MG63 (cell line): ENCODE data around the gene PNO1. TPM values are rescaled to one million over a fixed set of nuclear protein-coding genes. Genes with fewer than 3 reads are reported as not detected.
"Not testable (repeated sequence)": the region's sequence is repeated elsewhere in the genome, so short reads cannot be mapped to it uniquely, and the experiment has no call there.

Experiments
- DNase-seq: peaks from one replicate; pipeline ENCODE4 v3.0.0-alpha.2; 2020
- H3K27me3 ChIP-seq: fragments of 250-450 bp; sonication (Bioruptor Pico); 2 replicates; pipeline ENCODE4 v1.5.1; 2020; ENCODE audit warnings: mild to moderate bottlenecking, moderate library complexity
- H3K36me3 ChIP-seq: fragments of 250-450 bp; sonication (Bioruptor Pico); 2 replicates; pipeline ENCODE4 v1.5.1; 2020; ENCODE audit warnings: mild to moderate bottlenecking, moderate library complexity
- H3K4me3 ChIP-seq: fragments of 250-450 bp; sonication (Bioruptor Pico); 2 replicates; pipeline ENCODE4 v1.5.1; 2020; ENCODE audit warnings: mild to moderate bottlenecking, moderate library complexity
- H3K9me3 ChIP-seq: fragments of 250-450 bp; sonication (Bioruptor Pico); 2 replicates; pipeline ENCODE4 v1.5.1; 2020; ENCODE audit warnings: mild to moderate bottlenecking, moderate library complexity
- total RNA-seq: library from RNA; depleted of rRNA; stranded (reverse); fragments of >200 nt; shearing (Covaris generic); gene quantifications from 2 replicates; pipeline ENCODE4 v1.2.3, GENCODE V29; 2014; ENCODE audit warnings: low replicate concordance; rRNA removed

Gene PNO1
- total RNA-seq, result 34.0 and 38.3 TPM in 2 replicates

DNA sequence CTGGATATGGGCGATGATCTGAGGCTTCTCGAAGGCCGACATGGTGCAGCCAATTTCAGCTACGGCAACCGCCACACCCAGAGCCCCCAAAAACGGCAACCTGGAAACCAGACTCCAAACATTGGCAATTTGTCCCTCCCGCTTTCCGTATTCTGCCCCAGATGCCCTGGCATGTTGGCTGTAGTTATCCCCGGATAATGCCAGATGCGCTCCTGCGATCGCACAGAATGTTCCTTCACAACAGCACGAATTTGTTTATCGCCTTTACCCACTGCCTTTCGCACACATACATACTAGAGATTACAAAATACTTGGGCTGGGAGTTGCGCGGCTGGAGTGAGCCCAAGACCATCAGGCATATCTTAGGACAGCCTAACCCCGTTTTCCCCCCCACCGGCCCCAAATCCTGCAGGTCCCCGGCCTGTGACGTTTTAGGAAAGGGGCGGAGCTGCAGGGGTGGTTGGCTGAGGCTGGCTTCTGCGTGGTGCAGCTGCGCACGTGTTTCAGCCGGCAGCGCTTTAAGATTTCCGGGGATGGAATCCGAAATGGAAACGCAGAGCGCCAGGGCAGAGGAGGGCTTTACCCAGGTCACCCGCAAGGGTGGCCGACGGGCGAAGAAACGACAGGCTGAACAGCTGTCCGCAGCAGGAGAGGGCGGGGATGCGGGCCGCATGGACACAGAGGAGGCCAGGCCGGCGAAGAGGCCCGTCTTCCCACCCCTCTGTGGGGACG is at the start of gene PNO1:
Gene PNO1, plus strand, starts transcription at position 487 of the 732 bp plus-strand sequence. Its CDS starts 47 bp downstream, at position 534.
- DNase-seq, result peak; percentile 94
- H3K27me3 ChIP-seq, result no peaks in the 10 kb centered on the region
- peak within 1 kb of the TSS; percentile 71 for H3K4me3 ChIP-seq
- H3K36me3 ChIP-seq, result peaks cover 35% of the 10 kb centered on the region
- H3K9me3 ChIP-seq, result no peaks in the 10 kb centered on the region

DNA sequence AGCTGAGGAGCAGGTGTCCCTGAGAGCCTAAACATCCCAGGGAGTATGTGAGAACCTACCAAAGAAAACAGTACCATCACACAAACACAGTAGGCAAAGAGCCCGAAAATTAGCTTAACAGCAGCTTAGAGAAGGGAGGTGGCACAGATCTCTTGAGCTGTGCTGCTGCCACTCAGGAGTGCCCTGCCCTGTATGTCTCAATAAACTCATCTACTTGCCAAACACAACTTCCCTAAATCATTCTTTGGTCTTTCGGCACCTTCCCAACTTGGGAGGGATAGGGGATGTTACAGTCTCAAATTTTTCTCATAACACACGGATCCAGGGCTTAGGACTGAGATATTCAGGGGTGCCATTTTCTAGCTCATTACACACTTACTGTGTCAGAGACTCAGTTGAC is 49.6 kb upstream of the PNO1 start:
- no peak overlapping the region for H3K4me3 ChIP-seq
- no peaks in the 10 kb centered on the region for H3K27me3 ChIP-seq
- DNase-seq, result no peak
- no peaks in the 10 kb centered on the region for H3K36me3 ChIP-seq
- peaks cover 6% of the 10 kb centered on the region for H3K9me3 ChIP-seq

DNA sequence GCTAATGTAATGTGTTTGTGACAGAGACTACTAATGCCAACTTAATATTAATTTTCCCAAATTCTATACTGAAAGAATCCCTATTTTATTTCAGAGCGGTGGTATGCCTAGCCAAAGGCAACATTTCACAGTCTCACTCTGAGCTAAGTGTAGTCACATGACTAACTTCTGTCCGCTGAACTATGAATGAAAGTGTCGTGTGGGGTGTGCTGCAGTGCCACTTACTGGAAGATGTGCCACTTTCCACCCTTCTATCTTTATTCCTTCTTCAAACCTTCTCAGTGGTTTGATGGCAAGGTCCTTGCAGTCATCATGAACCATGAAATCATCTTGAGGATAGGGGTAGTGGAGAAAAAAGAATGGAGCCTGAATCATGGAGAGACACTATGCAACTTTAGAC is 47.6 kb upstream of the PNO1 start:
- Histone ChIP-seq H3K4me3 (no peak overlapping the region), H3K27me3 (no peaks in the 10 kb centered on the region), H3K36me3 (no peaks in the 10 kb centered on the region), H3K9me3 (peaks cover 6% of the 10 kb centered on the region)
- no peak for DNase-seq

DNA sequence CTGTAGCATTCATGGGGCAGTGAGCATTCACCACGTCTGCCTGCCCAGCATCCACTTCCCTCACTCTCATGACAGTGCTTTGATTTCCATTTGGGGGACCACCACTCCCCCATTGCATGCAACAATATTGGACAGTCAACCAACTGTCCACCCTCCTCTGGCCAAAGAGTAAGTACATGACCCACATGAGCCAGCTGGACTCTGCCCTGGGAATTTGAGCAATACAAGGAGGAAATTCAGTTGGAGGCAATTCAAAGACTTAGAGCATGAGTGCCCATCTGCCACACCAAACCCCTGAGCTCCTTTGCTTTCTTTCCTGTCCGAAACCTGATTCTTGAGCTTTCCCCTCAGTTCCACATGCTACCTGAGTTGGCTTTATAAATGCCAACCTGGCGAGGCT is 41.7 kb upstream of the PNO1 start:
- Histone ChIP-seq H3K27me3 (no peaks in the 10 kb centered on the region), H3K9me3 (no peaks in the 10 kb centered on the region), H3K4me3 (no peak overlapping the region), H3K36me3 (no peaks in the 10 kb centered on the region)
- DNase-seq, result no peak

DNA sequence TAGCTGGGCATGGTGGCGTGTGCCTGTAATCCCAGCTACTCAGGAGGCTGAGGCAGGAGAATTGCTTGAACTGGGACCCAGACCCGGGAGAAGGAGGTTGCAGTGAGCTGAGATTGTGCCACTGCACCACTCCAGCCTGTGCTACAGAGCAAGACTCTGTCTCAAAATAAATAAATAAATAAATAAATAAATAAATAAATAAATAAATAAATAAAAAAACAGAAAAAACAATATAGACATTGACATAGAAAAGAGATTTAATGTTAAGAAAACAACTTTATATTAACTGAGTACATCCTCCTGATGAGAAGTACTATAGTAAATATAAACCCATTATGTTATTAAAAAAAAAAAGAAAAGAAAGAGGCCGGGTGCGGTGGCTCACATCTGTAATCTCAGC is 39.8 kb upstream of the PNO1 start:
- not testable (repeated sequence) for H3K4me3 ChIP-seq, H3K27me3 ChIP-seq, DNase-seq, H3K36me3 ChIP-seq, H3K9me3 ChIP-seq

DNA sequence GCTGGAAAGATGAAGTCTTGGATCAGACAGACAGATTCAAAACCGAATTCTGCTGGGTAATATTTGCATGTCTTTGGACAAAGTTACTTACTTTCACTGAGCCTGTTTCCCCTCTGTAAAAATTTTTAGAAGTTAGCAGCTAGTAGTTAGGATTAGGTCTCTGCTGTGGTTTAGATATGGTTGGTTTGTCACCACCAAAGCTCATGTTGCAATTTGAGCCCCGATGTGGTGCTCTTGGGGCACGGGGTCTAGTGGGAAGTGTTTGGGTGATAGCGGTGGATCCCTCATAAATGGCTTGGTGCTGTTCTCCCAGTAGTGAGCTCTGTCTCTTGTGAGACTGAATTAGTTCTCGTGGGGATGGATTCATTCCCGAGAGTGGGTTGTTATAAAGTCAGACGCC is 38.9 kb upstream of the PNO1 start:
- DNase-seq, result no peak
- Histone ChIP-seq H3K4me3 (no peak overlapping the region), H3K9me3 (no peaks in the 10 kb centered on the region), H3K36me3 (no peaks in the 10 kb centered on the region), H3K27me3 (no peaks in the 10 kb centered on the region)

DNA sequence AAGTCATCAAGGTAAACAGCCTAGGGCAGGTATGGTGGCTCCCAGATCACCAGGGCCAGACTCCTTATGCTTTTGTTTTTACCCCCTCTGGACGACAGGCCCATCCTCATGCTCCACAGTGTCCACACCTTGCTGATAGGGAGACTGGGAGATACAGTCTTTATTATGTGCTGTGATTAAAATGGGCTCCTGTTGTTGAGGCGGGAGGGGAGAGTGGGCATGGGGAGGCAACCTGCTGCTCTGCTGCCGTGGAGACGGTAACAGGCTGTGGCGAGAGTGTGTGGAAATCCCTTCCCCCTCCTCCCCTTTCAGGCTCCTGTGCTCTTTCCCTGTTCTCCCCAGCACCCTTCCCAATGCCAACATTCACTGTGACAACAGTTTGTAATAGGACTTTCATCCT is 38.2 kb upstream of the PNO1 start:
- Histone ChIP-seq H3K4me3 (no peak overlapping the region), H3K27me3 (no peaks in the 10 kb centered on the region), H3K9me3 (no peaks in the 10 kb centered on the region), H3K36me3 (no peaks in the 10 kb centered on the region)
- DNase-seq, result no peak

DNA sequence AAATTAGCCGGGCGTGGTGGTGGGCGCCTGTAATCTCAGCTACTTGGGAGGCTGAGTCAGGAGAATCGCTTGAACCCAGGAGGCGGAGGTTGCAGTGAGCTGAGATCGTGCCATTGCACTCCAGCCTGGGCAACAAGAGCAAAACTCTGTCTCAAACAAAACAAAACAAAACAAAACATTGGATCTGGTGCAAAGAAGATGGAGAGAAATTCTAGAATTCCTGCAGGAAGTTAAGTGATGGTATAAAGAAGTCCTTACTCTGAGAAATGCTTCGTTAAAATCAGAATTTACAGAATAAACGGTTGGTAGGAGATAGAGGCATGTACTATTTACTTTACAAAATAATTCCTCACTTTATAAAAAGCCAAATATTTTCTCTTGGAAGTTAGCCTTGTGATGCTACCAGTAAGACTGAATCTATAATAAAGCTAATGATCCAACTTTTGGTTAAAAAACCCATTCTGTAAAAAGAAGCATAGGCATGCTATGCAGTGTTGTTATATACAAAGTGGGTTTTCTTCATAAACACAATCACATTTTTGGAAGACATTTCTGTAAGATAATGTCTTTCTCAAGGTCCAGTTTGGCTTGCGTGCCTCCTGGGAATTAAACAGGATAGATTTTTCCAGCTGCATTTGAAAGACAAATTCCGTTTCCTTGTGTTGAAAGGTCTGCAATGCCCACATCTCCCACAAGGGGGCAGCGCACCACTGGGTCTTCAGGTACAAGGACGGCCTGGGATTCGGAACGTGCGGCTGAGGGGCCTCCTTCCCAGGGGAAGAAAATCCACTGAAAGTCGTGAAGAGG is 35.6 kb upstream of the PNO1 start:
- DNase-seq, result peak; percentile 71
- no peaks in the 10 kb centered on the region for H3K9me3 ChIP-seq
- H3K36me3 ChIP-seq, result no peaks in the 10 kb centered on the region
- no peaks in the 10 kb centered on the region for H3K27me3 ChIP-seq
- no peak overlapping the region for H3K4me3 ChIP-seq

DNA sequence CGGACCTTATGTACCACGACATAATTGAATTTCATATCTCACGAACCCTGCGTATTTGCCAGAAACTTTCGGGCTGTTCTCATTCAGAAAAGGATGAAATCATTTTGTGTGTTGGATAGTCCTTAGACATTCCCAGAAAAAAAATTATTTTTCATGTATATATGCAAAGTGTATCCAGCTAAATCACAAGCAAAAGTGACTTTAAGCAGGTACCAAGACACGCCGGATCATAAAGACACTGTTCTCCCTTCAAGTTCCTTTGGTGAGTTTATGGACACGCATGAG is 35.1 kb upstream of the PNO1 start:
- Histone ChIP-seq H3K36me3 (no peaks in the 10 kb centered on the region), H3K4me3 (no peak overlapping the region)
- DNase-seq, result no peak

DNA sequence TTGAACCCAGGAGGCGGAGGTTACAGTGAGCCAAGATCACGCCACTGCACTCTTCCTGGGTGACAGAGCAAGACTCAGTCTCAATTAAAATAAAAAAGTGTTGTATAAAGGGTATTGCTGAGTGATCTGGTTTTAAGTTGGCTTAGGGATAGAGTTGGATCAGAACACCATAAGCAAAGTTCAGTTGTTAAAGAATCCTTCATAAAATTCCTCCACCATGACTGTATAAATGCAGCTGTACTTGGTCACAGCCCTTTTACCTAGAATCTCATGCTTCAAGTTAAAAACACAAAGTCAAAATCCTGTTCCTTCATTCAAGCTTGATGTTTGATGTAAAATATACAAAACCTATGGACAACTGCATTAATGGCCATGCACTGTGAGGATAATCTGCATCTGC is 33.4 kb upstream of the PNO1 start:
- no peak overlapping the region for H3K4me3 ChIP-seq
- no peak for DNase-seq
- H3K9me3 ChIP-seq, result no peaks in the 10 kb centered on the region
- no peaks in the 10 kb centered on the region for H3K27me3 ChIP-seq
- no peaks in the 10 kb centered on the region for H3K36me3 ChIP-seq

More for the DNA sequence above, 35.1 kb upstream of the PNO1 start:
- H3K27me3 ChIP-seq, result no peaks in the 10 kb centered on the region
- H3K9me3 ChIP-seq, result no peaks in the 10 kb centered on the region

DNA sequence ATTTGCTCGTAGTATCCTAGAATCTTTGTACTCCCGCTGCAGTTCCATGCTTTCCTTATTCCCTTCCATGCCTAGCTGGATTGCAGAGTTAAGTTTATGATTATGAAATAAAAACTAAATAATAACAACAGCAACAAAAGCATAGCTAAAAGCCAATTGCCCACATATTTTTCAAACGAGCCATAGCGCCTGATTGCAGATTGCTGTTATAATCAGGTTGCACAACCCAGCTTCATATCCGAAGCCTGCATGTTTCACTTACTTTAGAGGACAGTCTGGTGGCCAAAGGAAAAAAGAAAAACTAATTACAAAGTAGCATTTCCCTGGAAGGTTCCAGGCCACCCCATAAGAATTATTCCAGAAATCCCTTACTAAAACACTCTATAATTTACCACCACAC is 31.9 kb upstream of the PNO1 start:
- no peaks in the 10 kb centered on the region for H3K36me3 ChIP-seq
- no peaks in the 10 kb centered on the region for H3K9me3 ChIP-seq
- H3K4me3 ChIP-seq, result no peak overlapping the region
- no peaks in the 10 kb centered on the region for H3K27me3 ChIP-seq
- DNase-seq, result no peak

DNA sequence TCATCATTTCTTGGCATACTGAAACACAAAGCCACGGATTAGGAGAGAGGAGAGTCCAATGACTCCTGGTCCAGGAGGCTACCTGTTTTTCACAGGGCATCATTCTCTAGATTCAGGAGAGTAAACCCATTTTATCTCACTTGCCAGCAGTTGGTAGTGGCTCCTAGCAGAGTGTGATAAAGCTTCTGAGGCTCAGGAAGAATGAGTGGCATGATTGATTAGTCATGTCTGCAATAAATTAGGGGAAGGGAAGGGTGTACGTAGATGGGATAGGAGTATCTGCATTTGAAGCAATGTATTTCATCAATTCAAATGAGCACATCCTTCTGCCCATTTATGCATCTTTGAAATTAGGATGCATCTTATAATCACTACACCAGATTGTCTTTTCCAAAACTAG is 31.1 kb upstream of the PNO1 start:
- H3K36me3 ChIP-seq, result no peaks in the 10 kb centered on the region
- DNase-seq, result no peak
- H3K9me3 ChIP-seq, result no peaks in the 10 kb centered on the region
- no peak overlapping the region for H3K4me3 ChIP-seq
- no peaks in the 10 kb centered on the region for H3K27me3 ChIP-seq

DNA sequence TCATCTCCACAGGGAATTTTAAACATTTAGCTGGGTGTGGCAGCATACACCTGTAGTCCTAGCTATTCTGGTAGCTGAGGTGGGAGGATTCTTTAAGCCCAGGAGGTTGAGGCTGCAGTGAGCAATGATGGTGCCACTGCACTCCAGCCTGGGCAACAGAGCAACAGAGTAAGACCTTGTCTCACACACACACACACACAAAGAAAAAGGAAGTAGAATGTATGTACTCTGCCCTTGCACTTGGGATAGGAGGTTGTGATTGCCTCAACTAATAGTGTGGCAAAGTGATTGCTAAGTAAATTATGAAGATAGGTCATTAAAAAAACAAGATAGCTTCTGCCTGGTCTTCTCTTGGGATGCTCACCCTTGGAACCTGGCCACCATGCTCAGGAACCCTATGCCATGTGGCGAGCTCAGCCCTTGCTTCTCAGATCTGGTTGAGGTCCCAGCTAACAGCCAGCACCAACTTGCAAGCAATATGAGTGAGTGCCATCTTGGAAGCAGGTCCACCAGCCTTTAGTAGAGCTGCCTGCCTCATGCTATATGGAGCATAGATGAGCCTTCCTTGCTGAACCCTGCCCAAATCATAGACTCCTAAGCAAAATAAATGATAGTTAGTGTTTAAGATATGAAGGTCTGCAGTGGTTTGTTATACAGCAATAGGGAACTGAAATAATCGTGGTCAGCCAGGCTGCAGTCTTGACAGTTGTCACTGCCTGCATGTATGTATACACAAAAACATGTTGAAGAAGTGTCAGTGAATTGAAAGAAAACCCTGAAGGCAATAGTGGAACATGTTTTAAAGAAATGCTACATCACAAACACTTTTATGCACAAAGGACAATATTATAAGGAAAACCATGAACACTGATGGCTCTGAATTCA is 30.1 kb upstream of the PNO1 start:
- Histone ChIP-seq H3K9me3 (no peaks in the 10 kb centered on the region), H3K36me3 (peaks cover under 1% of the 10 kb centered on the region; the same call in 1 of the 2 replicates), H3K4me3 (no peak overlapping the region), H3K27me3 (no peaks in the 10 kb centered on the region)
- no peak for DNase-seq

DNA sequence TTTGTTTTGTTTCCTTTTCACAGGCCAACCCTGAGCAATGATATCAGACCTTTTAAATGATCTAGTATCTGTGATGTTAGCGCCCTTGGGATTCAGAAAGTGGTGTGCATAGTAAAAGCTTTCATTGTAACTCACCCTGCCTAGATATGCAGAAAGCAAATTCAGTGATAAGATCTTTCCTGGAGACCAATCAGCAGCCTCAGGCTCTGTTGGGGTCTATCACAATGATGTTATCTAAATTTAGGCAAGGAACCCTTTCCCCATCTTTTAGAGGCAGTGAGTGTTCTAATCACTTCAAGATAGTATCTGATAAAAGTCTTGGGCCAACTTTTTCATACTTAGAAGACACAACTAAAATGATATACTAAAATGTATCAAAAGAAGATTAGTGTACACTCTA is 23.6 kb upstream of the PNO1 start:
- Histone ChIP-seq H3K36me3 (peaks cover 8% of the 10 kb centered on the region), H3K4me3 (no peak overlapping the region), H3K9me3 (no peaks in the 10 kb centered on the region), H3K27me3 (no peaks in the 10 kb centered on the region)
- DNase-seq, result no peak

DNA sequence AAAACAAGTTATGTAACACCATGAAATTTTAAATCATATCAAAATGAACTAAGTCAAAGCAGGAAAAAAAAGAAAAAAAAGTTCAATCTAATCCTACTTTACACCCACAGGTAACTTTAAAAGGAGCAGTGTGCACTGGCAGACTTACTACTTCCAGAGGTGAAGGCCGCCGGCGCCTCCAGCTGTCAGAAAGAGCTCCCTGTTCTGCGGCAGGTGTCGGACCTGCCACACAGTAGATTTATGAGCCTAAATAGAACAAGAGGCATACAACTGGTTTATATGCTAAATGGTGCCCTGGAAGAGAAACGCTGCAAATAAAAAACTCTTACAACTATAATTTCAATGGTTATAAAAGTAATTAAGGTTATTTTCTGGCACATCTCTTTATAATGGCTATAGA is 23.1 kb upstream of the PNO1 start:
- no peak for DNase-seq
- H3K27me3 ChIP-seq, result no peaks in the 10 kb centered on the region
- no peaks in the 10 kb centered on the region for H3K9me3 ChIP-seq

DNA sequence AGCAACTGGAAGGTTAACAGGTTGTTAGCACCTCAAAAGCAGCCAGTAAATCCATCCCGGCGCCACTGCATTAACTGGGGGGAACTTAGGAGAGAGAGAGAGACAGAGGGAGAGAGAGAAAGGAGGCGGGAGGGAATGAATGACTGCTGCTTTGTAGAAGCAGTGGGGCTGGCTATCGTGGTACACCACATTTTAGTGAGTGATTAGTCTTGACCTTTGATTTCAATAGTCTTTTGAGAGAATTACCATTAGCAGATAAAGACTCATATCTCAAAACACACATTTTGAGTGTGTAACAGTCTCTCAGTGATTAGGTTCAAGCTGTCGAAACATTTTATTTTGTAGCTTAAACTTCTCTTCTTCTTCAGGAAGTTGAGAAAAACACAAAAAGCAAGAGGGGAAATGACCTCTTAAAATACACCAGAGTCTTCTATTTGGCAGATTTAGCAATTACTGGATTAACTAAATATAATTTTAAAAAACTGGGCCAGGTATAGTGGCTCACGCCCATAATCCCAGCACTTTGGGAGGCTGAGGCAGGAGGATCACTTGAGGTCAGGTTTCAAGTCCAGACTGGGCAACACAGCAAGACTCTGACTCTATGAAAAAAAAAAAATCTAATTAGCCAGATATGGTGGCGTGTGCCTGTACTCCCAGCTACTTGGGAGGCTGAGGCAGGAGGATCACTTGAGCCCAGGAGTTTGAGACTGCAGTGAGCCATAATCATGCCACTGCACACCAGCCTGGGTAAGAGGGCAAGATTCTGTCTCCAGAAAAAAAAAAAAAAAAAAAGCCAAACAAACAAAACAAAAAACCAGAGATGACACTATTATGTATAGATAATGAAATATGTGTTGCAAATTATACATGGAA is 22.0 kb upstream of the PNO1 start:
- H3K4me3 ChIP-seq, result no peak overlapping the region
- H3K36me3 ChIP-seq, result peaks cover 8% of the 10 kb centered on the region
- H3K9me3 ChIP-seq, result no peaks in the 10 kb centered on the region
- no peaks in the 10 kb centered on the region for H3K27me3 ChIP-seq
- no peak for DNase-seq

More for the DNA sequence above, 23.1 kb upstream of the PNO1 start:
- H3K36me3 ChIP-seq, result peaks cover 8% of the 10 kb centered on the region
- no peak overlapping the region for H3K4me3 ChIP-seq
